ENCODE results near the gene NMB.

GRCh38 chr15:84633311-84634227 lies 24.4 kb downstream of the NMB start:
- TF ChIP-seq POLR2A (IDR thresholded peaks at IDR 0.05; ENCODE audit: low read depth, low read length) (peak; percentile 27; the same call in 1 of the 2 replicates), POLR2AphosphoS5 (IDR thresholded peaks at IDR 0.05; ENCODE audit: low read depth, low read length) (no peak)
